Kidney epithelial cell (primary cell): ENCODE measurements around the gene BCHE. TPM values are rescaled to one million over a fixed set of nuclear protein-coding genes. Genes with fewer than 3 reads are reported as not detected.

Experiments used
- DNase-seq: peaks from one replicate; pipeline ENCODE4 v3.0.0-alpha.2; 2010; ENCODE audit warnings: low read depth
- H3K27me3 ChIP-seq: 2 replicates; pipeline ENCODE4 v1.6.0; 2011; ENCODE audit warnings: low read length; ENCODE audit not compliant: control insufficient read depth, insufficient read depth
- H3K36me3 ChIP-seq: 2 replicates; pipeline ENCODE4 v1.5.1; 2011; ENCODE audit warnings: low read length; ENCODE audit not compliant: control insufficient read depth, insufficient read depth
- H3K4me3 ChIP-seq: 2 replicates; pipeline ENCODE4 v1.5.1; 2011; ENCODE audit warnings: low read depth, mild to moderate bottlenecking, control low read depth, low read length
- CTCF ChIP-seq: IDR thresholded peaks from 2 replicates; pipeline ENCODE4 v1.5.1; 2011; ENCODE audit warnings: mild to moderate bottlenecking, moderate library complexity, low read length, control low read depth, inconsistent platforms; ENCODE audit not compliant: insufficient read depth, poor library complexity, severe bottlenecking
- total RNA-seq: library from RNA; depleted of rRNA; stranded (reverse); fragments of >200 nt; gene quantifications from 2 replicates; pipeline ENCODE4 v1.2.3, GENCODE V29; 2015

The BCHE gene
- total RNA-seq, 1 donor from 2014 or later = 6.6 TPM

GRCh38 chr3:165749241-165749640 is 88.0 kb downstream of the BCHE start:
- no peak for TF ChIP-seq CTCF
- DNase-seq = no peak
- Histone ChIP-seq H3K27me3 (no peaks in the 10 kb centered on the region), H3K36me3 (no peaks in the 10 kb centered on the region), H3K4me3 (no peak overlapping the region)

- TF ChIP-seq CTCF = no peak
- no peak for DNase-seq
- Histone ChIP-seq H3K27me3 (no peaks in the 10 kb centered on the region), H3K4me3 (no peak overlapping the region), H3K36me3 (no peaks in the 10 kb centered on the region)
Observed at GRCh38 chr3:165748094-165748493, 89.1 kb downstream of the BCHE start.

- no peak for TF ChIP-seq CTCF
- no peak for DNase-seq
- no peak overlapping the region for H3K4me3 ChIP-seq
- H3K27me3 ChIP-seq = no peaks in the 10 kb centered on the region
- no peaks in the 10 kb centered on the region for H3K36me3 ChIP-seq
Observed at GRCh38 chr3:165746874-165747273, 90.3 kb downstream of the BCHE start.

GRCh38 chr3:165744025-165744424 is 93.2 kb downstream of the BCHE start:
- TF ChIP-seq CTCF = no peak
- H3K4me3 ChIP-seq = no peak overlapping the region
- no peak for DNase-seq
- no peaks in the 10 kb centered on the region for H3K27me3 ChIP-seq
- no peaks in the 10 kb centered on the region for H3K36me3 ChIP-seq

- Histone ChIP-seq H3K27me3 (no peaks in the 10 kb centered on the region), H3K4me3 (no peak overlapping the region), H3K36me3 (no peaks in the 10 kb centered on the region)
- DNase-seq = peak; percentile 67
- TF ChIP-seq CTCF = no peak
Observed at GRCh38 chr3:165742351-165742750, 94.9 kb downstream of the BCHE start.

- H3K36me3 ChIP-seq = no peaks in the 10 kb centered on the region
- H3K27me3 ChIP-seq = no peaks in the 10 kb centered on the region
- H3K4me3 ChIP-seq = no peak overlapping the region
- no peak for TF ChIP-seq CTCF
- no peak for DNase-seq
Observed at GRCh38 chr3:165729756-165730155, 107.5 kb downstream of the BCHE start.
